Left ventricle myocardium inferior (tissue), 1 donor: ENCODE results near the gene IL7R. TPM values are rescaled to one million over a fixed set of nuclear protein-coding genes. Genes with fewer than 3 reads are reported as not detected.
A peak's percentile ranks its signal among the peaks of the same experiment; 100 is the strongest.

ENCODE experiments used
- DNase-seq: peaks from one replicate; pipeline ENCODE4 v3.0.0-alpha.2; 2020
- H3K27ac ChIP-seq: fragments of 200-600 bp; replicated peaks from 2 replicates; pipeline ENCODE4 v1.8.0; 2021
- H3K27me3 ChIP-seq: fragments of 200-600 bp; 2 replicates; pipeline ENCODE4 v1.8.0; 2021; ENCODE audit warnings: low read depth
- H3K36me3 ChIP-seq: fragments of 200-600 bp; 2 replicates; pipeline ENCODE4 v1.8.0; 2021
- H3K4me1 ChIP-seq: fragments of 200-600 bp; 2 replicates; pipeline ENCODE4 v1.8.0; 2021
- H3K4me3 ChIP-seq: fragments of 200-600 bp; 2 replicates; pipeline ENCODE4 v1.8.0; 2021; ENCODE audit warnings: mild to moderate bottlenecking, moderate library complexity
- H3K9me3 ChIP-seq: fragments of 200-600 bp; replicated peaks from 2 replicates; pipeline ENCODE4 v1.8.0; 2021
- CTCF ChIP-seq: fragments of 200-600 bp; IDR thresholded peaks from 2 replicates; pipeline ENCODE4 v1.8.0; 2021; ENCODE audit warnings: antibody characterized with exemption, mild to moderate bottlenecking, borderline replicate concordance
- intact Hi-C: fragments of 100-400 bp; cut with micrococcal nuclease; formaldehyde crosslinking; loops from one replicate; pipeline ENCODE4 v1.11.0; 2022
- long read RNA-seq: library from polyadenylated mRNA; unstranded; transcript quantifications from one replicate; pipeline ENCODE4 v2.0.0, GENCODE V29; 2021
- total RNA-seq: library from RNA; stranded (reverse); fragmentation: NEBNext Ultra II Directional; extraction: Animal tissue kit (Norgen Biotek cat#: 25700); gene quantifications from one replicate; pipeline ENCODE4 v1.2.1, GENCODE V29; 2021
- donor health status: DM: no; HTN: yes; CAD: no; lungs with severe emphysema.

The IL7R gene
- total RNA-seq: 0.66 TPM
- long read RNA-seq: 0 reads

GRCh38 chr5:35856765-35857351 is at the start of gene IL7R:
TSS of gene IL7R (plus strand) at chr5:35856891. CDS start at chr5:35856978, 87 bp downstream.
- Histone ChIP-seq H3K9me3 (no peaks in the 10 kb centered on the region), H3K4me3 (no peak within 1 kb of the TSS), H3K27me3 (no peaks in the 10 kb centered on the region), H3K36me3 (no peaks in the 10 kb centered on the region), H3K27ac (no peak within 1 kb of the TSS), H3K4me1 (peaks cover 2% of the 10 kb centered on the region)
- DNase-seq: no peak
- intact Hi-C loops: no loop called here
- no peak for TF ChIP-seq CTCF

- DNase-seq: no peak
- no peaks in the 10 kb centered on the region for H3K4me1 ChIP-seq
- no peak overlapping the region for H3K27ac ChIP-seq
- no peak overlapping the region for H3K4me3 ChIP-seq
- no peaks in the 10 kb centered on the region for H3K9me3 ChIP-seq
- intact Hi-C loops: no loop called here
- no peaks in the 10 kb centered on the region for H3K36me3 ChIP-seq
- no peaks in the 10 kb centered on the region for H3K27me3 ChIP-seq
- no peak for TF ChIP-seq CTCF
Observed at GRCh38 chr5:35810601-35811000, 46.1 kb upstream of the IL7R start.

- no peak for DNase-seq
- intact Hi-C loops: no loop called here
- Histone ChIP-seq H3K4me3 (no peak overlapping the region), H3K4me1 (no peaks in the 10 kb centered on the region), H3K27me3 (no peaks in the 10 kb centered on the region), H3K9me3 (no peaks in the 10 kb centered on the region), H3K27ac (no peak overlapping the region), H3K36me3 (no peaks in the 10 kb centered on the region)
- TF ChIP-seq CTCF: no peak
Observed at GRCh38 chr5:35811108-35811741, 45.5 kb upstream of the IL7R start.

GRCh38 chr5:35813521-35813920 is 43.2 kb upstream of the IL7R start:
- Histone ChIP-seq H3K27ac (no peak overlapping the region), H3K4me1 (no peaks in the 10 kb centered on the region), H3K9me3 (no peaks in the 10 kb centered on the region), H3K27me3 (no peaks in the 10 kb centered on the region), H3K4me3 (no peak overlapping the region), H3K36me3 (no peaks in the 10 kb centered on the region)
- DNase-seq: no peak
- intact Hi-C loops: no loop called here
- TF ChIP-seq CTCF: no peak

GRCh38 chr5:35815089-35815936 is 41.4 kb upstream of the IL7R start:
- no peak overlapping the region for H3K4me3 ChIP-seq
- H3K36me3 ChIP-seq: no peaks in the 10 kb centered on the region
- peaks cover 3% of the 10 kb centered on the region for H3K27me3 ChIP-seq
- peak; percentile 60 for TF ChIP-seq CTCF
- no peak overlapping the region for H3K27ac ChIP-seq
- intact Hi-C loops: no loop called here
- no peaks in the 10 kb centered on the region for H3K4me1 ChIP-seq
- no peaks in the 10 kb centered on the region for H3K9me3 ChIP-seq
- no peak for DNase-seq
